Type B pancreatic cell (in vitro differentiated cells): ENCODE data around the gene LHFPL3. TPM values are rescaled to one million over a fixed set of nuclear protein-coding genes. Genes with fewer than 3 reads are reported as not detected.
"Not testable (repeated sequence)": the region's sequence is repeated elsewhere in the genome, so short reads cannot be mapped to it uniquely, and the experiment has no call there.

Experiments used
- DNase-seq: peaks from one replicate; pipeline ENCODE4 v3.0.0; 2021; ENCODE audit warnings: mixed read lengths; ENCODE audit not compliant: unreplicated experiment; ENCODE audit errors: extremely low spot score
- H3K27ac Mint-ChIP-seq: 2 replicates; pipeline ENCODE4 v1.8.0; 2021; ENCODE audit warnings: mild to moderate bottlenecking, mixed read lengths
- H3K27me3 Mint-ChIP-seq: 2 replicates; pipeline ENCODE4 v1.8.0; 2021; ENCODE audit warnings: mixed read lengths
- H3K36me3 Mint-ChIP-seq: 2 replicates; pipeline ENCODE4 v1.8.0; 2021; ENCODE audit warnings: mixed read lengths
- H3K4me1 Mint-ChIP-seq: one replicate; pipeline ENCODE4 v1.8.0; 2021; ENCODE audit warnings: mixed read lengths; ENCODE audit not compliant: unreplicated experiment
- H3K4me3 Mint-ChIP-seq: 2 replicates; pipeline ENCODE4 v1.8.0; 2021; ENCODE audit warnings: mild to moderate bottlenecking, mixed read lengths
- H3K9me3 Mint-ChIP-seq: 2 replicates; pipeline ENCODE4 v1.8.0; 2021; ENCODE audit warnings: mixed read lengths
- CTCF ChIP-seq: fragments of 200-600 bp; sonication (generic); conservative IDR thresholded peaks from 2 replicates; pipeline ENCODE4 v1.5.0; 2021; ENCODE audit warnings: antibody characterized with exemption, mild to moderate bottlenecking
- total RNA-seq: library from RNA; stranded (reverse); gene quantifications from 2 replicates; pipeline ENCODE4 v1.2.1, GENCODE V29; 2021; ENCODE audit warnings: low replicate concordance

Gene LHFPL3
- total RNA-seq, 1 donor from 2014 or later = 0.31 TPM

- H3K27ac Mint-ChIP-seq = no peak overlapping the region
- no peak overlapping the region for H3K4me3 Mint-ChIP-seq
- no peaks in the 10 kb centered on the region for H3K36me3 Mint-ChIP-seq
- no peaks in the 10 kb centered on the region for H3K9me3 Mint-ChIP-seq
- DNase-seq = no peak
- H3K27me3 Mint-ChIP-seq = no peaks in the 10 kb centered on the region
- peaks cover 35% of the 10 kb centered on the region for H3K4me1 Mint-ChIP-seq
- TF ChIP-seq CTCF = no peak
Observed at GRCh38 chr7:104935276-104935675, 606.9 kb downstream of the LHFPL3 start.

- H3K27ac Mint-ChIP-seq = no peak overlapping the region
- H3K4me3 Mint-ChIP-seq = no peak overlapping the region
- no peaks in the 10 kb centered on the region for H3K27me3 Mint-ChIP-seq
- H3K9me3 Mint-ChIP-seq = no peaks in the 10 kb centered on the region
- no peaks in the 10 kb centered on the region for H3K36me3 Mint-ChIP-seq
- no peak for DNase-seq
- no peak for TF ChIP-seq CTCF
- peaks cover 31% of the 10 kb centered on the region for H3K4me1 Mint-ChIP-seq
Observed at GRCh38 chr7:104936546-104936945, 608.1 kb downstream of the LHFPL3 start.

GRCh38 chr7:104937489-104937888, 609.1 kb downstream of the LHFPL3 start:
- H3K27me3 Mint-ChIP-seq, H3K9me3 Mint-ChIP-seq, DNase-seq, H3K36me3 Mint-ChIP-seq, H3K27ac Mint-ChIP-seq, H3K4me3 Mint-ChIP-seq: not testable (repeated sequence)
- H3K4me1 Mint-ChIP-seq = peaks cover 31% of the 10 kb centered on the region

GRCh38 chr7:104938741-104939390, 610.5 kb downstream of the LHFPL3 start:
- no peak for DNase-seq
- TF ChIP-seq CTCF = no peak
- H3K36me3 Mint-ChIP-seq = no peaks in the 10 kb centered on the region
- H3K4me1 Mint-ChIP-seq = peaks cover 29% of the 10 kb centered on the region
- no peak overlapping the region for H3K27ac Mint-ChIP-seq
- no peaks in the 10 kb centered on the region for H3K27me3 Mint-ChIP-seq
- H3K4me3 Mint-ChIP-seq = no peak overlapping the region
- no peaks in the 10 kb centered on the region for H3K9me3 Mint-ChIP-seq

GRCh38 chr7:104940023-104940710, 611.8 kb downstream of the LHFPL3 start:
- no peaks in the 10 kb centered on the region for H3K9me3 Mint-ChIP-seq
- no peaks in the 10 kb centered on the region for H3K27me3 Mint-ChIP-seq
- H3K4me1 Mint-ChIP-seq = peaks cover 32% of the 10 kb centered on the region
- no peak for DNase-seq
- H3K27ac Mint-ChIP-seq = no peak overlapping the region
- TF ChIP-seq CTCF = no peak
- H3K36me3 Mint-ChIP-seq = no peaks in the 10 kb centered on the region
- H3K4me3 Mint-ChIP-seq = no peak overlapping the region
